Breast epithelium (tissue), 4 donors: Measurements from ENCODE around the gene ZNF618. TPM values are rescaled to one million over a fixed set of nuclear protein-coding genes. Genes with fewer than 3 reads are reported as not detected.

Experiments
- DNase-seq, 2 donors: peaks; one replicate each; pipeline ENCODE4 v3.0.0-alpha.2; 2019; ENCODE audit warnings: low spot score in 2 of 2
- H3K27ac ChIP-seq, 2 donors: fragments of 200-600 bp; sonication (generic) in 1 of 2; one replicate each; pipeline ENCODE4 v1.5.1; 2016 to 2019; ENCODE audit warnings: mild to moderate bottlenecking in 1 of 2
- H3K27me3 ChIP-seq, 2 donors: fragments of 200-600 bp; sonication (generic) in 1 of 2; one replicate each; pipeline versions ENCODE4 v1.5.1 to v1.6.0; 2017 to 2019; ENCODE audit warnings: control low read depth in 1 of 2, mild to moderate bottlenecking in 1 of 2
- H3K36me3 ChIP-seq: fragments of 200-600 bp; one replicate; pipeline ENCODE4 v1.5.1; 2019
- H3K4me1 ChIP-seq, 2 donors: fragments of 200-600 bp; sonication (generic); one replicate each; pipeline ENCODE4 v1.5.1; 2016 to 2019; ENCODE audit warnings: control low read depth in 1 of 2
- H3K4me3 ChIP-seq, 3 donors: fragments of 200-600 bp; sonication (generic); 1 replicate in 2 of 3; 2 replicates in 1 of 3; pipeline ENCODE4 v1.5.1; 2016 to 2019; ENCODE audit warnings: mild to moderate bottlenecking in 3 of 3, moderate library complexity in 2 of 3
- H3K9me3 ChIP-seq, 2 donors: fragments of 200-600 bp; sonication (generic) in 1 of 2; one replicate each; pipeline ENCODE4 v1.5.1; 2016 to 2019; ENCODE audit warnings: control low read depth in 1 of 2
- CTCF ChIP-seq, 3 donors: fragments of 450-650 bp; IDR thresholded peaks; one replicate each; pipeline ENCODE4 v1.5.1; 2016 to 2017; ENCODE audit warnings: antibody characterized with exemption in 3 of 3, mild to moderate bottlenecking in 3 of 3, moderate library complexity in 3 of 3
- POLR2A ChIP-seq: fragments of 450-650 bp; IDR thresholded peaks from one replicate; pipeline ENCODE4 v1.6.1; 2016; ENCODE audit warnings: antibody characterized with exemption, mild to moderate bottlenecking, moderate library complexity
- POLR2AphosphoS5 ChIP-seq, 3 donors: sonication (generic); formaldehyde crosslinking; IDR thresholded peaks; one replicate each; pipeline ENCODE4 v1.6.1; 2017; ENCODE audit warnings: antibody characterized with exemption in 3 of 3
- intact Hi-C: fragments of 100-400 bp; cut with DNase I; formaldehyde crosslinking; loops from one replicate; pipeline ENCODE4 v1.15.1; 2023; ENCODE audit warnings: low total_unique reads
- total RNA-seq, 3 donors: library from RNA; depleted of rRNA; stranded (reverse); fragments of >200 nt; gene quantifications; one replicate each; pipeline ENCODE4 v1.1.0, GENCODE V29; 2016

Gene ZNF618
- total RNA-seq, 3 donors from 2014 or later = 4.6 to 11.8 (median 10.4) TPM

GRCh38 chr9:114016101-114016500 is 140.0 kb downstream of the ZNF618 start:
- peak in 1 of 2 donors; percentile 7 for DNase-seq
- H3K27me3 ChIP-seq = no peaks in the 10 kb centered on the region
- no peak overlapping the region for H3K27ac ChIP-seq
- intact Hi-C loops = no loop called here
- no peak for TF ChIP-seq POLR2A
- no peak for TF ChIP-seq POLR2AphosphoS5 (IDR thresholded peaks at IDR 0.05)
- no peak for TF ChIP-seq CTCF (IDR thresholded peaks at IDR 0.05)
- no peak overlapping the region for H3K4me3 ChIP-seq
- no peaks in the 10 kb centered on the region for H3K4me1 ChIP-seq
- peaks cover 7% of the 10 kb centered on the region for H3K36me3 ChIP-seq
- H3K9me3 ChIP-seq = peaks cover 0 to 20% of the 10 kb centered on the region in 2 donors

- Histone ChIP-seq H3K9me3 (peaks cover 0 to 18% of the 10 kb centered on the region in 2 donors), H3K4me3 (no peak overlapping the region), H3K27ac (no peak overlapping the region), H3K4me1 (no peaks in the 10 kb centered on the region), H3K36me3 (peaks cover 7% of the 10 kb centered on the region), H3K27me3 (no peaks in the 10 kb centered on the region)
- no peak for TF ChIP-seq CTCF (IDR thresholded peaks at IDR 0.05)
- TF ChIP-seq POLR2AphosphoS5 (IDR thresholded peaks at IDR 0.05) = no peak
- no peak for TF ChIP-seq POLR2A
- DNase-seq = peak; percentile 14 to 37
- intact Hi-C loops = no loop called here
These were observed 140.7 kb downstream of the ZNF618 start for GRCh38 chr9:114016629-114017423.

- TF ChIP-seq POLR2A = no peak
- TF ChIP-seq POLR2AphosphoS5 (IDR thresholded peaks at IDR 0.05) = no peak
- TF ChIP-seq CTCF (IDR thresholded peaks at IDR 0.05) = no peak
- intact Hi-C loops = no loop called here
- DNase-seq = peak; percentile 13 to 30
These were observed 141.9 kb downstream of the ZNF618 start for GRCh38 chr9:114017741-114018715.

GRCh38 chr9:114021578-114021977 is 145.5 kb downstream of the ZNF618 start:
- Histone ChIP-seq H3K9me3 (peaks cover 0 to 30% of the 10 kb centered on the region in 2 donors), H3K4me3 (no peak overlapping the region), H3K27ac (no peak overlapping the region), H3K27me3 (no peaks in the 10 kb centered on the region), H3K36me3 (peaks cover 13% of the 10 kb centered on the region), H3K4me1 (no peaks in the 10 kb centered on the region)
- TF ChIP-seq CTCF (IDR thresholded peaks at IDR 0.05) (no peak), POLR2AphosphoS5 (IDR thresholded peaks at IDR 0.05) (no peak), POLR2A (no peak)
- DNase-seq = no peak
- intact Hi-C loops = no loop called here

More at GRCh38 chr9:114017741-114018715, 141.9 kb downstream of the ZNF618 start:
- Histone ChIP-seq H3K4me3 (no peak overlapping the region), H3K4me1 (no peaks in the 10 kb centered on the region), H3K36me3 (peaks cover 8% of the 10 kb centered on the region), H3K27ac (no peak overlapping the region), H3K9me3 (peaks cover 0 to 18% of the 10 kb centered on the region in 2 donors), H3K27me3 (no peaks in the 10 kb centered on the region)
